HEK293T (cell line): ENCODE data around the gene GRID1.

Source experiments
- CTCF ChIA-PET: fragments of 350-600 bp; formaldehyde crosslinking; extraction: SDS; loops from one replicate; lab custom pipeline; 2021; ENCODE audit warnings: antibody characterized with exemption, inconsistent platforms; lab: Yijun Ruan, JAX
- POLR2A ChIA-PET: fragments of 350-600 bp; formaldehyde crosslinking; extraction: SDS; loops from one replicate; lab custom pipeline; 2020; ENCODE audit warnings: antibody characterized with exemption, inconsistent platforms; lab: Yijun Ruan, JAX
- DNase-seq: peaks from one replicate; pipeline ENCODE4 v3.0.0; 2012; ENCODE audit warnings: mixed read lengths; ENCODE audit errors: extremely low spot score
- ARNT ChIP-seq: fragments of 450-650 bp; IDR thresholded peaks from 2 replicates; pipeline ENCODE4 v1.6.1; 2017; ENCODE audit warnings: mild to moderate bottlenecking
- BHLHE40 ChIP-seq: fragments of 450-650 bp; IDR thresholded peaks from 2 replicates; pipeline ENCODE4 v1.6.1; 2016; ENCODE audit warnings: mild to moderate bottlenecking, moderate library complexity, borderline replicate concordance
- CTBP1 ChIP-seq: fragments of 450-650 bp; IDR thresholded peaks from 2 replicates; pipeline ENCODE4 v1.6.1; 2016; ENCODE audit warnings: borderline replicate concordance
- ELF4 ChIP-seq: fragments of 450-650 bp; IDR thresholded peaks from 2 replicates; pipeline ENCODE4 v1.6.1; 2017; ENCODE audit warnings: antibody characterized with exemption
- FOXA1 ChIP-seq: fragments of 450-650 bp; IDR thresholded peaks from 2 replicates; pipeline ENCODE4 v1.6.1; 2016; ENCODE audit warnings: mild to moderate bottlenecking
- FOXK2 ChIP-seq: fragments of 450-650 bp; IDR thresholded peaks from 2 replicates; pipeline ENCODE4 v1.6.1; 2016; ENCODE audit warnings: mild to moderate bottlenecking
- FOXM1 ChIP-seq: fragments of 450-650 bp; IDR thresholded peaks from 2 replicates; pipeline ENCODE4 v1.6.1; 2017; ENCODE audit warnings: mild to moderate bottlenecking, borderline replicate concordance
- HDGF ChIP-seq: fragments of 450-650 bp; IDR thresholded peaks from 2 replicates; pipeline ENCODE4 v1.6.1; 2017; ENCODE audit warnings: antibody characterized with exemption, borderline replicate concordance
- L3MBTL2 ChIP-seq: fragments of 450-650 bp; conservative IDR thresholded peaks from 2 replicates; pipeline ENCODE4 v1.6.1; 2016; ENCODE audit warnings: mild to moderate bottlenecking
- LEF1 ChIP-seq: fragments of 450-650 bp; IDR thresholded peaks from 2 replicates; pipeline ENCODE4 v1.6.1; 2017; ENCODE audit warnings: mild to moderate bottlenecking, borderline replicate concordance
- NFRKB ChIP-seq: fragments of 450-650 bp; IDR thresholded peaks from 2 replicates; pipeline ENCODE4 v1.6.1; 2016; ENCODE audit warnings: mild to moderate bottlenecking, moderate library complexity
- SP1 ChIP-seq: fragments of 450-650 bp; IDR thresholded peaks from 2 replicates; pipeline ENCODE4 v1.6.1; 2017
- SUZ12 ChIP-seq: fragments of 450-650 bp; IDR thresholded peaks from 2 replicates; pipeline ENCODE4 v1.6.1; 2016; ENCODE audit warnings: mild to moderate bottlenecking
- TARDBP ChIP-seq: fragments of 450-650 bp; IDR thresholded peaks from 2 replicates; pipeline ENCODE4 v1.6.1; 2016
- ZNF384 ChIP-seq: fragments of 450-650 bp; IDR thresholded peaks from 2 replicates; pipeline ENCODE4 v1.6.1; 2016
- TF ChIP-seq, protein P1 (sequence below): fragments of 450-650 bp; IDR thresholded peaks from 2 replicates; pipeline ENCODE4 v1.6.1; 2016

The GRID1 gene

DNA sequence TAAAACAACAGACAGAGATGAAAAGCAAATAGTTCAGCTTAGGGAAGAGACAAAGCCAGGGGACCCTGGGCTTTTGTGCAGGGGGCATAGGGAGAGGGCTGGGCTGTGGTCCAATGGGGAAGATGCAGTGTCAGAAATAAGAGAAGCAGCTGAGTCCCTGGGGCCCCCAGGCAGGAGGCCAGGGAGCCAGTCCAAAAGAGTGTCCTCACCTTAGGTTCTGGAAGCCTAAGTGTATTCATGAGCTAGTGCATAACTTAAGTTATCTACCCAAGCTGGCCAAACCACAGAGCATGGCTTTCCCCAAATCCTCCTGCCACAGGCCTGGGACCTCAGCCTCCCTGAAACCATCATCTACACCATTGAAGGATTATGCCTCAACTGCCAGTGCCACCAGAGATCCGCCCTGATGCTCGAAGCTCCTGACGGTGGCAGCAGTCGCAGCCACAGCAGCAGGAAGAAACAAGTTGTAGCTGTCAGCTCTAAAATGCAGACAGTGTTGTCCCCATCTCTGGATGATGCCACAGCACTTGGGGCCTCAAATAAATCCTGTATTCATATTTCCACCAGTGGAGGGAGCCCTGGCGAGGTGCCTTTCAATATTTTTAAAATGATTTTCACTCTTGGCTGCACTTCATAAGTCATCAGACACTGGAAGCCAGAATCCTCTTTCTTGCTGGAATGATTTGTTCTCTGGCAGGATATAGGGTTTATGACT is 574.6 kb downstream of the GRID1 start:
- CTCF ChIA-PET, result no interaction called here
- no peak for DNase-seq
- POLR2A ChIA-PET, result no interaction called here
- TF ChIP-seq TARDBP, result no peak
- TF ChIP-seq FOXM1, result no peak
- TF ChIP-seq ARNT, result no peak
- TF ChIP-seq LEF1, result no peak
- no peak for TF ChIP-seq FOXK2
- no peak for TF ChIP-seq ZNF384
- no peak for TF ChIP-seq BHLHE40
- no peak for TF ChIP-seq SUZ12
- TF ChIP-seq CTBP1, result no peak
- no peak for TF ChIP-seq NFRKB
- TF ChIP-seq HDGF, result no peak
- TF ChIP-seq FOXA1, result no peak
- no peak for TF ChIP-seq L3MBTL2
- TF ChIP-seq, protein P1, sequence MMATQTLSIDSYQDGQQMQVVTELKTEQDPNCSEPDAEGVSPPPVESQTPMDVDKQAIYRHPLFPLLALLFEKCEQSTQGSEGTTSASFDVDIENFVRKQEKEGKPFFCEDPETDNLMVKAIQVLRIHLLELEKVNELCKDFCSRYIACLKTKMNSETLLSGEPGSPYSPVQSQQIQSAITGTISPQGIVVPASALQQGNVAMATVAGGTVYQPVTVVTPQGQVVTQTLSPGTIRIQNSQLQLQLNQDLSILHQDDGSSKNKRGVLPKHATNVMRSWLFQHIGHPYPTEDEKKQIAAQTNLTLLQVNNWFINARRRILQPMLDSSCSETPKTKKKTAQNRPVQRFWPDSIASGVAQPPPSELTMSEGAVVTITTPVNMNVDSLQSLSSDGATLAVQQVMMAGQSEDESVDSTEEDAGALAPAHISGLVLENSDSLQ, result no peak

DNA sequence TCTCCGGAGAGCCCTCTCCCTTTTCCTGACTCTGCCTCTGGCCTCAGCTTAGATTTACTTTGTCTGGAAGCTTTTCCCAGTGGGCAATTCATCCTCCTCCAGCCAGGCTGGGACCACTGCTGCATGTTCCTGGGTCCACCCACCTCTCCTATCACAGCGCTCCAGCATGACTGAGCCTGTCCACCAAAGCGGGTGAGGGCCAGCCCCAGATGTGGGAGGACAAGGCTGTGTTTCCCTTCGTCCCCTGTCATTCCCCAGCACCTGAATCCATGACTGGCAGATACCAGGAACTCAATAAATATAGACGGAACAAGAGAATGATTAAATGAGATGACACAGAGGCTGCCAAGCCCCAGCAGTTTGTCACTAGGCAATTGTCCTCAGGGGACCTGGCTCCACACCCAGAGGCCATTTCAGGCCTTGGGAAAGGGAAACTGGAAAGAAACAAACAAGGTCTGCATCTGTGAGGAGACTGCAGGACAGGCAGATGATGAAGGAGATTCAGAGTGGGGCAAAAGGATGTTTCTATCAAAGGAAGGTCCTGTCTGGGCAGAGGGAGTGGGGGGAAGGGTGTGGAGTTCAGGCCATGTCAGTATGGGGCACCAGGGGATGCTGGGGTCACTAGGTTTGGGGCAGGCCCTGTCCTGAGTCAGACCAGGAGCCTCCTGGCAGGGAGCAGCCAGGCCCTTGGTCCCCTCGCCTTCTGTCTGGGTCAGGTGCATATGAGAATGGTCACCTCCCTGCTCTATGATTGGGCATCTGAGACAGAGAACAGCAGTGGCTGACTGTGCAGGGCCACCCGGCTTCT is 576.4 kb downstream of the GRID1 start:
- ChIA-PET CTCF (interaction anchor here (1.4 kb wide), 1 partner anchor 349 kb away, joined by 4 read pairs; no protein-coding TSS in a partner anchor), POLR2A (interaction anchor here (0.9 kb wide), 1 partner anchor 337 kb away, joined by 3 read pairs; no protein-coding TSS in a partner anchor)
- no peak for TF ChIP-seq L3MBTL2
- TF ChIP-seq FOXK2, result no peak
- TF ChIP-seq, protein P1, result no peak

DNA sequence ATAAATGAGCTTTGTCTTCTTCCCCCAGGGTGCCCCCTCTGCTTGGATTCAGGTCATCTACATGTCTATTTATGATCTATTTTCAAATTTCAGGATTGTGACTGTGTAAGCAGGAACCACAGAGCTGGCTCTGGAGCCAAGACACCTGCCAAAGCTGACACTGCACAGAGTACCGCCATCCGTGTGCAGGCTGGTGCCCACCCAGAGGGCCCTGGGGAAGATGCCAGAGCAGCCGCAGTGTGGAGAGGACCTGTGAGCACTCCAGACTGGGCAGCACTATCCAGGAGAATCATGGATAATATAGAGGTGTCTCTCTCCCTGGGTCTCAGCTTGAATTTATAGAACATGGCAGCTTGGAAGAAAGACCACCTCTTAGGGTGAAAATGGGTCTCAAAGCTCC is 577.5 kb downstream of the GRID1 start:
- CTCF ChIA-PET, result interaction anchor here (1.4 kb wide), 1 partner anchor 350 kb away, joined by 4 read pairs; no protein-coding TSS in a partner anchor

More for the DNA sequence above, 576.4 kb downstream of the GRID1 start:
- no peak for DNase-seq

DNA sequence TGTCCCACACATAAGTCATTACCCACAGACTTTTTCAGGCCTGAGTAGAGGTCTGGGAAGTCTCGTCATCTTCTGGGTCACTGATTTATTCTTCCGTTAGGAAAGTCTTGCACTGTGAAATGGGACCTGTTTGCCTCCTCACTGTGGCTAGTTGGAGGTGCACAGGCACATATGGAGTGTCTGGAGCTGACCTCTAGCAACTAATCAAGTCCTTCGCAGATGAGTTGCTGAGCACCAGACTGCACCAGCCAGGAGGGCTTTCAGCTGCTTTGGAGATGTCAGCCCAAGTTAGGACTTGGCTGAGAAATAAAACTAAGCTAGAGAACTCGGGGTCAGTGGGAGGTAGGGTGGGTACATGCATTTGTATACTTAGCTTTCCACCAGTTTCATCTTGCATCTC is 578.0 kb downstream of the GRID1 start:
- TF ChIP-seq FOXA1 (no peak), BHLHE40 (no peak)
- POLR2A ChIA-PET, result no interaction called here
- DNase-seq, result no peak
- CTCF ChIA-PET, result interaction anchor here (1.4 kb wide), 1 partner anchor 350 kb away, joined by 4 read pairs; no protein-coding TSS in a partner anchor

More for the DNA sequence above, 577.5 kb downstream of the GRID1 start:
- no peak for DNase-seq
- TF ChIP-seq ZNF384 (no peak), SP1 (no peak), CTBP1 (no peak), NFRKB (no peak), BHLHE40 (no peak), ELF4 (no peak)
- POLR2A ChIA-PET, result no interaction called here

- TF ChIP-seq SP1, result no peak
- TF ChIP-seq HDGF, result no peak
- no peak for TF ChIP-seq CTBP1
- no peak for TF ChIP-seq NFRKB
- TF ChIP-seq ZNF384, result no peak
- no peak for TF ChIP-seq FOXA1
- no peak for TF ChIP-seq FOXM1
- no peak for TF ChIP-seq LEF1
- no peak for TF ChIP-seq SUZ12
- TF ChIP-seq TARDBP, result no peak
- TF ChIP-seq ARNT, result no peak
- TF ChIP-seq, protein P1, result no peak
- no peak for TF ChIP-seq FOXK2
- no peak for TF ChIP-seq L3MBTL2
- no peak for TF ChIP-seq BHLHE40
- TF ChIP-seq ELF4, result no peak
- no peak for DNase-seq
- CTCF ChIA-PET, result interaction anchor here (0.6 kb wide), 1 partner anchor 1151 kb away, joined by 5 read pairs; no protein-coding TSS in a partner anchor
- POLR2A ChIA-PET, result no interaction called here
Observed at GRCh38 chr10:85787881-85788280, 578.7 kb downstream of the GRID1 start.

GRCh38 chr10:85787393-85787792 is 579.2 kb downstream of the GRID1 start:
- ChIA-PET CTCF (interaction anchor here (0.6 kb wide), 1 partner anchor 1152 kb away, joined by 5 read pairs; no protein-coding TSS in a partner anchor), POLR2A (no interaction called here)
- no peak for DNase-seq
- TF ChIP-seq FOXM1, result no peak
- TF ChIP-seq ZNF384, result no peak
- no peak for TF ChIP-seq NFRKB
- TF ChIP-seq CTBP1, result no peak
- no peak for TF ChIP-seq LEF1
- no peak for TF ChIP-seq HDGF
- TF ChIP-seq ARNT, result no peak
- TF ChIP-seq ELF4, result no peak
- TF ChIP-seq, protein P1, result no peak
